SU-DHL-6 (cell line): ENCODE data around the gene CLEC3A.
"Not testable (repeated sequence)": the region's sequence is repeated elsewhere in the genome, so short reads cannot be mapped to it uniquely, and the experiment has no call there.

ENCODE experiments used
- H2AFZ ChIP-seq: fragments of 200-600 bp; sonication (generic); 2 replicates; pipeline ENCODE4 v1.6.1; 2014; ENCODE audit warnings: low read depth, mild to moderate bottlenecking, moderate library complexity, mixed read lengths, antibody characterized with exemption, low read length; ENCODE audit not compliant: severe bottlenecking
- H3F3A ChIP-seq: fragments of 200-600 bp; shearing (Covaris generic); 2 replicates; pipeline ENCODE4 v1.6.0; 2016; ENCODE audit warnings: antibody characterized with exemption, mild to moderate bottlenecking; ENCODE audit not compliant: insufficient read depth
- H3K27ac ChIP-seq: fragments of 200-600 bp; sonication (generic); 2 replicates; pipeline ENCODE4 v1.5.1; 2016; ENCODE audit warnings: low read depth, mild to moderate bottlenecking, low read length, moderate library complexity, mixed read lengths
- H3K27me3 ChIP-seq: fragments of 200-600 bp; sonication (generic), shearing (Covaris generic); 2 replicates; pipeline ENCODE4 v1.6.0; 2014; ENCODE audit warnings: mild to moderate bottlenecking, low read length
- H3K36me3 ChIP-seq: fragments of 200-600 bp; sonication (generic); 2 replicates; pipeline ENCODE4 v1.6.1; 2014; ENCODE audit warnings: mild to moderate bottlenecking, low read length, mixed read lengths
- H3K4me2 ChIP-seq: fragments of 300-600, 200-600 bp; shearing (Covaris generic), sonication (generic); 2 replicates; pipeline ENCODE4 v1.6.0; 2014; ENCODE audit warnings: low read length, low read depth, mild to moderate bottlenecking; ENCODE audit not compliant: poor library complexity, severe bottlenecking
- H3K4me3 ChIP-seq: fragments of 200-600 bp; sonication (generic); 2 replicates; pipeline ENCODE4 v1.5.1; 2014; ENCODE audit warnings: antibody characterized with exemption, low read length, mild to moderate bottlenecking, mixed read lengths; ENCODE audit not compliant: insufficient read depth, poor library complexity, severe bottlenecking
- H3K79me2 ChIP-seq: fragments of 200-600 bp; sonication (generic); 2 replicates; pipeline ENCODE4 v1.6.1; 2014; ENCODE audit warnings: mild to moderate bottlenecking, low read length, moderate library complexity; ENCODE audit not compliant: insufficient read depth
- H3K9ac ChIP-seq: fragments of 200-600 bp; sonication (generic); 2 replicates; pipeline ENCODE4 v1.7.0; 2014; ENCODE audit warnings: mild to moderate bottlenecking, low read length
- H3K9me2 ChIP-seq: fragments of 200-600 bp; sonication (generic); replicated peaks from 2 replicates; pipeline ENCODE4 v1.6.1; 2014; ENCODE audit warnings: low read length; ENCODE audit not compliant: insufficient read depth
- H3K9me3 ChIP-seq: fragments of 200-600 bp; sonication (generic); 2 replicates; pipeline ENCODE4 v1.6.1; 2014; ENCODE audit warnings: low read length, mixed read lengths; ENCODE audit not compliant: insufficient read depth
- H4K20me1 ChIP-seq: fragments of 200-600 bp; sonication (generic); 2 replicates; pipeline ENCODE4 v1.6.1; 2014; ENCODE audit warnings: low read depth, mild to moderate bottlenecking, antibody characterized with exemption, low read length, moderate library complexity, mixed read lengths
- EZH2phosphoT487 ChIP-seq: fragments of 200-600 bp; sonication (generic), shearing (Covaris generic); conservative IDR thresholded peaks from 2 replicates; pipeline ENCODE4 v1.6.1; 2018; ENCODE audit warnings: mild to moderate bottlenecking, antibody characterized with exemption, low read length, moderate library complexity, mixed read lengths
- TF ChIP-seq, protein P1 (sequence below): fragments of 200-600 bp; sonication (generic); IDR thresholded peaks from one replicate; pipeline ENCODE4 v1.5.1; 2017; ENCODE audit warnings: antibody characterized with exemption, mild to moderate bottlenecking, low read length, moderate library complexity; ENCODE audit not compliant: insufficient read depth, poor library complexity, severe bottlenecking

Gene CLEC3A

DNA sequence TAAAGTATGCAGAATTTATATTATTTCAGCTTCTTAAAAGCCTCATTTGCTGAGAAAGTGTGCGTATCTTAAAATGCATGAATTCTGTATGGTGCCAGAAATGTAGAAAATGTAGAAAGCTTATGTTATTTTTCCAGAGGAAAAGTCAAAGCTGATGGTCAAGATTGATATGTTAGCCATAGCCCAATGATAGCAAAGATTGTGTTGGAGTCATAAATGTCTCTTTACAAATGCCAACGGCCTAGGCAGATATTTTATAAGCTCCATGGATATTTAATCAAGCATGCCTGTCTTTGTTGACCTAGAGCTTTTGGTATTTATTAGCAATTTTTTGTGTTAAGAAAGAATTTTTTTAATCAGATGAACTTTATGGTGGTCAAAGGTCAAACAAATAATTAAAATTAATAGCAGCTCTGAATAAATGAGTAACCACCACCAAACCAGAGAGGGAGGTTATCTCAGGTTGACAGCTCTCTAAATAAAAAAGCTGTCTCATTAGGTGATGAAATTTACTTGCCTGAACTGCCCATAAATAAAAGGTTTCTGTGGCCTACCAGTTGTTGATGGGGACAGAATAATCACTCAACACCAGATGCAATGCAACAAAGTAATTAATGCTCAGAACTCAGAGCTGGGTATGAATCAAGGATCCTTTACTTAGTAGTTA, 28.5 kb downstream of the CLEC3A start:
- Histone ChIP-seq H3F3A (no peaks in the 10 kb centered on the region), H3K36me3 (no peaks in the 10 kb centered on the region), H3K9me3 (no peaks in the 10 kb centered on the region), H3K4me2 (no peak overlapping the region), H3K4me3 (no peak overlapping the region), H4K20me1 (no peaks in the 10 kb centered on the region), H2AFZ (no peak overlapping the region), H3K27ac (no peak overlapping the region), H3K9ac (no peak overlapping the region), H3K27me3 (no peaks in the 10 kb centered on the region), H3K9me2 (no peaks in the 10 kb centered on the region), H3K79me2 (no peaks in the 10 kb centered on the region)
- TF ChIP-seq, protein P1, sequence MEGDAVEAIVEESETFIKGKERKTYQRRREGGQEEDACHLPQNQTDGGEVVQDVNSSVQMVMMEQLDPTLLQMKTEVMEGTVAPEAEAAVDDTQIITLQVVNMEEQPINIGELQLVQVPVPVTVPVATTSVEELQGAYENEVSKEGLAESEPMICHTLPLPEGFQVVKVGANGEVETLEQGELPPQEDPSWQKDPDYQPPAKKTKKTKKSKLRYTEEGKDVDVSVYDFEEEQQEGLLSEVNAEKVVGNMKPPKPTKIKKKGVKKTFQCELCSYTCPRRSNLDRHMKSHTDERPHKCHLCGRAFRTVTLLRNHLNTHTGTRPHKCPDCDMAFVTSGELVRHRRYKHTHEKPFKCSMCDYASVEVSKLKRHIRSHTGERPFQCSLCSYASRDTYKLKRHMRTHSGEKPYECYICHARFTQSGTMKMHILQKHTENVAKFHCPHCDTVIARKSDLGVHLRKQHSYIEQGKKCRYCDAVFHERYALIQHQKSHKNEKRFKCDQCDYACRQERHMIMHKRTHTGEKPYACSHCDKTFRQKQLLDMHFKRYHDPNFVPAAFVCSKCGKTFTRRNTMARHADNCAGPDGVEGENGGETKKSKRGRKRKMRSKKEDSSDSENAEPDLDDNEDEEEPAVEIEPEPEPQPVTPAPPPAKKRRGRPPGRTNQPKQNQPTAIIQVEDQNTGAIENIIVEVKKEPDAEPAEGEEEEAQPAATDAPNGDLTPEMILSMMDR: no peak
- TF ChIP-seq EZH2phosphoT487: no peak

- Histone ChIP-seq H3K27me3 (no peaks in the 10 kb centered on the region), H3K9me2 (no peaks in the 10 kb centered on the region), H3K4me3 (no peak overlapping the region), H3K27ac (no peak overlapping the region), H3K36me3 (no peaks in the 10 kb centered on the region), H3K4me2 (no peak overlapping the region), H4K20me1 (no peaks in the 10 kb centered on the region), H3K9ac (no peak overlapping the region), H3K9me3 (no peaks in the 10 kb centered on the region), H3F3A (no peaks in the 10 kb centered on the region), H3K79me2 (no peaks in the 10 kb centered on the region), H2AFZ (no peak overlapping the region)
- TF ChIP-seq, protein P1: no peak
- no peak for TF ChIP-seq EZH2phosphoT487
These were observed 35.6 kb downstream of the CLEC3A start for GRCh38 chr16:78057803-78058564.

DNA sequence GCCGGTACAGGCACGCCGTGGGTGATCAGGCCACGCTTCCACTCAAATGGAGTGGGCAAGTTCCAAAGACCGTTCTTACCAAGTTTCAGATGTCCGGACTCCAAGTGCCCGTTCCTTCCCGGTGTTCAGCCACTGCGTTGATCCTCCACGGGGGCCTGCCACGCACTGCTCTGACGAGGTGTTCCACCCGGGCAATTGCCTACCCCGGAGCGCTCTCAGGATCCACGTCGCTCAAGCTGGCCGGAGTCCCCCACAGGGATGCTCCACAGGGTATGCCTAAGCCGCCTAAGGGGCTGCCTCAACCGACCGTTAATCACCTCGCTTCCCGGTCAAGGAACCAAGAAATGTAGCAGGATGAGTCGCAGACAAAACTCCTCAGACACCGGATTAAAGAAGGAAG, 37.5 kb downstream of the CLEC3A start:
- H4K20me1 ChIP-seq, H3K4me2 ChIP-seq: not testable (repeated sequence)

GRCh38 chr16:78060295-78060694, 37.9 kb downstream of the CLEC3A start:
- Histone ChIP-seq H3K9ac (no peak overlapping the region), H3K27me3 (no peaks in the 10 kb centered on the region), H3K27ac (no peak overlapping the region), H3K9me2 (no peaks in the 10 kb centered on the region), H2AFZ (no peak overlapping the region), H4K20me1 (no peaks in the 10 kb centered on the region), H3K4me3 (no peak overlapping the region), H3K36me3 (no peaks in the 10 kb centered on the region), H3F3A (no peaks in the 10 kb centered on the region), H3K4me2 (no peak overlapping the region), H3K79me2 (no peaks in the 10 kb centered on the region), H3K9me3 (no peaks in the 10 kb centered on the region)
- no peak for TF ChIP-seq EZH2phosphoT487
- TF ChIP-seq, protein P1: peak; percentile 12

More for the DNA sequence above, 37.5 kb downstream of the CLEC3A start:
- H3K9me2 ChIP-seq, H3F3A ChIP-seq, H3K27ac ChIP-seq, H3K36me3 ChIP-seq, H3K4me3 ChIP-seq, H3K79me2 ChIP-seq, H2AFZ ChIP-seq, H3K9me3 ChIP-seq, H3K9ac ChIP-seq, H3K27me3 ChIP-seq: not testable (repeated sequence)
